GM06990 (cell line): ENCODE data around the gene WDR75.
"Not testable (repeated sequence)": the region's sequence is repeated elsewhere in the genome, so short reads cannot be mapped to it uniquely, and the experiment has no call there.

Experiments used
- DNase-seq: peaks from one replicate; pipeline ENCODE4 v3.0.0-alpha.2; 2011; ENCODE audit not compliant: insufficient read length; ENCODE audit errors: extremely low read depth
- H3K27me3 ChIP-seq: replicated peaks from 2 replicates; pipeline ENCODE4 v1.6.0; 2011; ENCODE audit warnings: low read length; ENCODE audit not compliant: control insufficient read depth, insufficient read depth
- H3K36me3 ChIP-seq: 2 replicates; pipeline ENCODE4 v1.5.1; 2011; ENCODE audit warnings: low read length; ENCODE audit not compliant: control insufficient read depth, insufficient read depth
- H3K4me3 ChIP-seq: replicated peaks from 2 replicates; pipeline ENCODE4 v1.5.1; 2011; ENCODE audit warnings: low read depth, mild to moderate bottlenecking, control low read depth, low read length
- CTCF ChIP-seq: IDR thresholded peaks from 2 replicates; pipeline ENCODE4 v1.5.1; 2011; ENCODE audit warnings: low read length, control low read depth, mild to moderate bottlenecking, inconsistent platforms; ENCODE audit not compliant: insufficient read depth, poor library complexity, severe bottlenecking

WDR75 gene

GRCh38 chr2:189427872-189428271 is 13.4 kb upstream of the WDR75 start:
- no peak for DNase-seq
- TF ChIP-seq CTCF: no peak
- Histone ChIP-seq H3K36me3 (no peaks in the 10 kb centered on the region; the same call in 1 of the 2 replicates), H3K27me3 (no peaks in the 10 kb centered on the region), H3K4me3 (no peak overlapping the region)

- H3K4me3 ChIP-seq, H3K36me3 ChIP-seq, DNase-seq, H3K27me3 ChIP-seq: not testable (repeated sequence)
Measured at GRCh38 chr2:189430448-189430847, 10.8 kb upstream of the WDR75 start.

- DNase-seq, H3K4me3 ChIP-seq, H3K27me3 ChIP-seq, H3K36me3 ChIP-seq: not testable (repeated sequence)
Measured at GRCh38 chr2:189435803-189436202, 5.5 kb upstream of the WDR75 start.

GRCh38 chr2:189437926-189438325 is 3.3 kb upstream of the WDR75 start:
- Histone ChIP-seq H3K27me3 (no peaks in the 10 kb centered on the region), H3K36me3 (no peaks in the 10 kb centered on the region), H3K4me3 (no peak overlapping the region)
- no peak for TF ChIP-seq CTCF
- DNase-seq: peak; percentile 20

GRCh38 chr2:189439342-189439741 is 1.9 kb upstream of the WDR75 start:
- Histone ChIP-seq H3K27me3 (no peaks in the 10 kb centered on the region), H3K4me3 (no peak overlapping the region), H3K36me3 (no peaks in the 10 kb centered on the region)
- TF ChIP-seq CTCF: no peak
- no peak for DNase-seq

GRCh38 chr2:189440644-189440946 is 679 bp upstream of the WDR75 start:
- Histone ChIP-seq H3K27me3 (no peaks in the 10 kb centered on the region), H3K4me3 (peak overlapping the region; percentile 67), H3K36me3 (no peaks in the 10 kb centered on the region)
- no peak for TF ChIP-seq CTCF
- no peak for DNase-seq

- peak overlapping the region; percentile 67 for H3K4me3 ChIP-seq
- no peak for DNase-seq
Measured at GRCh38 chr2:189441709-189442074, 418 bp downstream of the WDR75 start.

More at GRCh38 chr2:189441709-189442074, 418 bp downstream of the WDR75 start:
- H3K27me3 ChIP-seq: no peaks in the 10 kb centered on the region
- no peak for TF ChIP-seq CTCF
- H3K36me3 ChIP-seq: no peaks in the 10 kb centered on the region
